DOHH2 (cell line): ENCODE measurements around the gene MEIG1.
"Not testable (repeated sequence)": the region's sequence is repeated elsewhere in the genome, so short reads cannot be mapped to it uniquely, and the experiment has no call there.

Experiments used
- EZH2phosphoT487 ChIP-seq: fragments of 200-600 bp; sonication (generic); IDR thresholded peaks from 2 replicates; pipeline ENCODE4 v1.6.1; 2017; ENCODE audit warnings: borderline replicate concordance, mild to moderate bottlenecking, antibody characterized with exemption, low read length, moderate library complexity, mixed read lengths
- TF ChIP-seq, protein P1 (sequence below): fragments of 200-600 bp; sonication (generic); IDR thresholded peaks from one replicate; pipeline ENCODE4 v1.5.1; 2014; ENCODE audit warnings: antibody characterized with exemption, mild to moderate bottlenecking, low read depth, low read length; ENCODE audit not compliant: poor library complexity, severe bottlenecking

DNA sequence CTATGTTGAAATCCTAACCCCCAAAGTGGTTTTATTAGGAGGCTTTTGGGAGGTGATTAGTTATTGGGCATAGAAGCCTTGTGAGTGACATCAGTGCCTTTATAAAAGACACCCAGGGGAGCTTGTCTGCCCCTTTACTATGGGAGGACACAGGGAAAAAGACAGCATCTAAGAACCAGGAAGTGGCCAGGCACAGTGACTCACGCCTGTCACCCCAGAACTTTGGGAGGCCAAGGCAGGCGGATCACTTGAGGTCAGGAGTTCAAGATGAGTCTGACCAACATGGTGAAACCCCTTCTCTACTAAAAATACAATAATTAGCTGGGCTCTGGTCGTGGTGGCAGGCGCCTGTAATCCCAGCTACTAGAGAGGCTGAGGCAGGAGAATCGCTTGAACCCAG lies 20.2 kb upstream of the MEIG1 start:
- TF ChIP-seq, protein P1, sequence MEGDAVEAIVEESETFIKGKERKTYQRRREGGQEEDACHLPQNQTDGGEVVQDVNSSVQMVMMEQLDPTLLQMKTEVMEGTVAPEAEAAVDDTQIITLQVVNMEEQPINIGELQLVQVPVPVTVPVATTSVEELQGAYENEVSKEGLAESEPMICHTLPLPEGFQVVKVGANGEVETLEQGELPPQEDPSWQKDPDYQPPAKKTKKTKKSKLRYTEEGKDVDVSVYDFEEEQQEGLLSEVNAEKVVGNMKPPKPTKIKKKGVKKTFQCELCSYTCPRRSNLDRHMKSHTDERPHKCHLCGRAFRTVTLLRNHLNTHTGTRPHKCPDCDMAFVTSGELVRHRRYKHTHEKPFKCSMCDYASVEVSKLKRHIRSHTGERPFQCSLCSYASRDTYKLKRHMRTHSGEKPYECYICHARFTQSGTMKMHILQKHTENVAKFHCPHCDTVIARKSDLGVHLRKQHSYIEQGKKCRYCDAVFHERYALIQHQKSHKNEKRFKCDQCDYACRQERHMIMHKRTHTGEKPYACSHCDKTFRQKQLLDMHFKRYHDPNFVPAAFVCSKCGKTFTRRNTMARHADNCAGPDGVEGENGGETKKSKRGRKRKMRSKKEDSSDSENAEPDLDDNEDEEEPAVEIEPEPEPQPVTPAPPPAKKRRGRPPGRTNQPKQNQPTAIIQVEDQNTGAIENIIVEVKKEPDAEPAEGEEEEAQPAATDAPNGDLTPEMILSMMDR: not testable (repeated sequence)
- not testable (repeated sequence) for TF ChIP-seq EZH2phosphoT487
